Esophagus squamous epithelium (tissue), 4 donors: ENCODE results near the gene NDUFC1.

ENCODE experiments used
- CTCF ChIP-seq, 6 experiments: fragments of 450-650 bp in 4 of 6; fragments of 200-600 bp in 2 of 6; sonication (generic) in 2 of 6; IDR thresholded peaks; one replicate each; pipeline ENCODE4 v1.5.1; 2016 to 2019; ENCODE audit warnings: antibody characterized with exemption in 6 of 6, mild to moderate bottlenecking in 4 of 6, moderate library complexity in 4 of 6
- POLR2A ChIP-seq, 4 donors: fragments of 450-650 bp; IDR thresholded peaks; one replicate each; pipeline ENCODE4 v1.6.1; 2017; ENCODE audit warnings: antibody characterized with exemption in 4 of 4, mild to moderate bottlenecking in 4 of 4, moderate library complexity in 3 of 4

GRCh38 chr4:139314047-139314800, 11.9 kb upstream of the NDUFC1 start:
- TF ChIP-seq CTCF (IDR thresholded peaks at IDR 0.05) (no peak), POLR2A (IDR thresholded peaks at IDR 0.05) (no peak)
